ENCODE data around the gene LILRA6.

Gene LILRA6

DNA sequence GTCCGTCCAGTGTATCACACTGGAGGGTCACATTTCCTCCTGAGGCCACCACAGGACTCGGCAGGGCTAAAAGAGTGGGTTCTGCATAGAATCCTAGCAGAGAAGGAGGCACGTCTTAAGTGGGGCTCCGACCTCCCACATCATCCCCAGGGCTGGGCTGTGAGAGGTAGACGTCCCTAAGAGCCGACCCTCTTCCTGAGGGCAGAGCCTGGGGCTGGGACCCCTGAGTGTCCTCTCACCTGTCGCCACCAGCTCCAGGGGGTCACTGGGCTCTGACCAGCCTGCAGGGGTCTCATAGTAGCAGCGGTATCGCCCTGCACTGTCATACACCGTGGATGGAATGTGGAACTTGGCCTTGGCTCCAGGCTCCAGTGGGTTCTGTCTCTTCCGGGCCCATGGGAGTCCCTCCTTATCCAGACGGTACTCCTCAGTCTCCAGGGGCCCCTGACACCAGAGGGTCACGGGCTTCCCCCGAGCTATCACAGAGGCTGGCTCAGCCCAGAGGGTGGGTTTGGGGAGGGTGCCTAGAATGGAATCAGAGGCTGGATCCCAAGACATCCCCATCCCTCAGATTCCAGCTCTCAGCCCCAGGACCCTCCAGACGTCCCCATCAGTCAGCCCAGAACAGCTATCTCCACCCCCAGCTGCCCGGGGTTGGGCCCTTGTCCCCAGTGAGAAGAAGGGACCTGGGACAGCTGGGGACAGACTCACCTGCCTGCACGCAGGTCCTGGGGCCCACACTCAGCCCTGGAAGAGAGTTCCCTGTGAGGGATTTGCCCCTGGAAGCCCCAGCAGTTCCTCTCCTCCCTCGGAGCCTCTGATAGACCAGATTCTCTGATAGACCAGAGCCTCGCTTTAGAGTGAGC lies 13.9 kb upstream of the LILRA6 start:
- Histone ChIP-seq H3K9me3 (ENCODE audit: control insufficient read depth, low read length) (no peaks in the 10 kb centered on the region), H3K27me3 (ENCODE audit: control insufficient read depth, insufficient read depth, low read length) (no peaks in the 10 kb centered on the region), H3K27ac (no peak overlapping the region), H3K36me3 (ENCODE audit: control insufficient read depth, insufficient read depth, low read length) (no peaks in the 10 kb centered on the region), H3K9ac (no peak overlapping the region), H3K4me3 (ENCODE audit: low read depth, low read length) (no peak overlapping the region), H2AFZ (no peak overlapping the region), H3K4me2 (ENCODE audit: low read length) (no peak overlapping the region), H3K4me1 (no peaks in the 10 kb centered on the region), H3K79me2 (no peaks in the 10 kb centered on the region)
- TF ChIP-seq, protein P1, sequence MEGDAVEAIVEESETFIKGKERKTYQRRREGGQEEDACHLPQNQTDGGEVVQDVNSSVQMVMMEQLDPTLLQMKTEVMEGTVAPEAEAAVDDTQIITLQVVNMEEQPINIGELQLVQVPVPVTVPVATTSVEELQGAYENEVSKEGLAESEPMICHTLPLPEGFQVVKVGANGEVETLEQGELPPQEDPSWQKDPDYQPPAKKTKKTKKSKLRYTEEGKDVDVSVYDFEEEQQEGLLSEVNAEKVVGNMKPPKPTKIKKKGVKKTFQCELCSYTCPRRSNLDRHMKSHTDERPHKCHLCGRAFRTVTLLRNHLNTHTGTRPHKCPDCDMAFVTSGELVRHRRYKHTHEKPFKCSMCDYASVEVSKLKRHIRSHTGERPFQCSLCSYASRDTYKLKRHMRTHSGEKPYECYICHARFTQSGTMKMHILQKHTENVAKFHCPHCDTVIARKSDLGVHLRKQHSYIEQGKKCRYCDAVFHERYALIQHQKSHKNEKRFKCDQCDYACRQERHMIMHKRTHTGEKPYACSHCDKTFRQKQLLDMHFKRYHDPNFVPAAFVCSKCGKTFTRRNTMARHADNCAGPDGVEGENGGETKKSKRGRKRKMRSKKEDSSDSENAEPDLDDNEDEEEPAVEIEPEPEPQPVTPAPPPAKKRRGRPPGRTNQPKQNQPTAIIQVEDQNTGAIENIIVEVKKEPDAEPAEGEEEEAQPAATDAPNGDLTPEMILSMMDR (IDR thresholded peaks at IDR 0.05), result no peak

DNA sequence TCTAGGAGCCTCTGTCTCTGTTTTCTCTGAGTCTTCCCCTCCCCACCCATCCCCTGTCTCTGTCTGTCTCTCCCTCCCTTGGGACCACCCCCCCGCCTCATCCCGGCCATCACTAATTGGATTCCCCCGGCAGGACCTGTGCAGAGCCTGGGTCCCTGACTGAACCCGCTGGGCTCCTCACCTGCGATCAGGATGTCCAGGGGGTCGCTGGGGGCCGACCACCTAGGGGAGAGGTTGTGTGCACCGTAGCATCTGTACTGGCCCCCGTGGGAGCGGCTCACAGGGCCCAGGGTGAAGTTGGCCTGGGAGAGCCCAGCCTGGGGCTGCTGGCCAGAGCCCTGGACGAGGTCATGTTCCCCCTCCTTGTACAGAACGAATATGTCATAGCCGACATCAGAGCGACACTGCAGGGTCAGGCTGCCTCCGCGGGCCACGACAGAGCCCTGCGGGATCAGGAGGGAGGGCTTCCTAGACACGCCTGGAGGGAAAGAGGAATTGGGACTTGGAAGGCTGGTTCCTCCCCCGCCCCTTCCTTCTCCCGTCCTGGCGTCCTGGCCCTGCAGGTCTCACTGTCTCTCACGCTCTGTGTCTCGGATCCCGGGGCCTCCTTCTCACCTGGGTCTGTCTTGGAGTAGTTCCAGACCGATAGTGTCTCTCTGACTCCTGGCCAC lies 12.7 kb upstream of the LILRA6 start:
- Histone ChIP-seq H3K79me2 (no peaks in the 10 kb centered on the region), H3K27ac (no peak overlapping the region), H3K36me3 (ENCODE audit: control insufficient read depth, insufficient read depth, low read length) (no peaks in the 10 kb centered on the region), H3K27me3 (ENCODE audit: control insufficient read depth, insufficient read depth, low read length) (no peaks in the 10 kb centered on the region), H3K4me3 (ENCODE audit: low read depth, low read length) (no peak overlapping the region), H3K4me1 (no peaks in the 10 kb centered on the region), H2AFZ (no peak overlapping the region), H3K4me2 (ENCODE audit: low read length) (no peak overlapping the region), H3K9ac (no peak overlapping the region), H3K9me3 (ENCODE audit: control insufficient read depth, low read length) (no peaks in the 10 kb centered on the region)
- TF ChIP-seq, protein P1 (IDR thresholded peaks at IDR 0.05), result no peak

DNA sequence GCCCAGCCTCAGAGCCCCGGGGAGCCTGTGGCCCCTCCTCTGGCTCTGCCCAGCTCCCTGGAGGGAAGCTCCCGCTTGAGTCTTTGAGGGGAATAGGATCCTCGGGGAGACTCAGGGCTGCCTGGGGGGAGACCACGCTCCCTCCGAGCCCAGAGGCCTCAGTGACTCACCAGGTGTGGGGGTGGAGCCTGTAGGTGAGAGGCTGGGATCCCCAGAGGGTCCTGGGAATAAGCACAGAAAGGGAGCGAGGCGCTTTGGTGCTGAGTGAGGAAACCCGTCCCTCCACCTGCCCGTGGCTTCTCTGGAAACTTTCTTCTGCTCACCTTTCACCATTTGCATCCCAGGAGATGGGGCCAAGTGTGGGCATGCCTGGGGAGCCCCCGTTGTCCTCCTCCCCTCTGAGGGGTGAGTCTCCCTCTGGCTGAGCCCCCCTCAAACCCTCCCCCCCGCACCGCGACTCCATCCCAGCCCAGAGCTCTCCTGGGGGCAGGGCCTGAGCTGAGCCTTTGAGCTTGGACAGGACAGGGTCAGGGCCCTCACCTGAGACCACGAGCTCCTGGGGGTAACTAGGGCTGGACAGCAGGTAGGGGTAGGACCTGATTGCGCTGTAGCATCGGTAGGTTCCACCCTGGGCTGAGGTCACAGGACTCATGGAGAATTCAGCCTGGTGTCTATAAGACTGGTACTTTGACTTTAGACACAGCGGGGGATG lies 11.8 kb upstream of the LILRA6 start:
- no peaks in the 10 kb centered on the region for H3K4me1 ChIP-seq
- no peak overlapping the region for H2AFZ ChIP-seq
- H3K27me3 ChIP-seq (ENCODE audit: control insufficient read depth, insufficient read depth, low read length), result no peaks in the 10 kb centered on the region

DNA sequence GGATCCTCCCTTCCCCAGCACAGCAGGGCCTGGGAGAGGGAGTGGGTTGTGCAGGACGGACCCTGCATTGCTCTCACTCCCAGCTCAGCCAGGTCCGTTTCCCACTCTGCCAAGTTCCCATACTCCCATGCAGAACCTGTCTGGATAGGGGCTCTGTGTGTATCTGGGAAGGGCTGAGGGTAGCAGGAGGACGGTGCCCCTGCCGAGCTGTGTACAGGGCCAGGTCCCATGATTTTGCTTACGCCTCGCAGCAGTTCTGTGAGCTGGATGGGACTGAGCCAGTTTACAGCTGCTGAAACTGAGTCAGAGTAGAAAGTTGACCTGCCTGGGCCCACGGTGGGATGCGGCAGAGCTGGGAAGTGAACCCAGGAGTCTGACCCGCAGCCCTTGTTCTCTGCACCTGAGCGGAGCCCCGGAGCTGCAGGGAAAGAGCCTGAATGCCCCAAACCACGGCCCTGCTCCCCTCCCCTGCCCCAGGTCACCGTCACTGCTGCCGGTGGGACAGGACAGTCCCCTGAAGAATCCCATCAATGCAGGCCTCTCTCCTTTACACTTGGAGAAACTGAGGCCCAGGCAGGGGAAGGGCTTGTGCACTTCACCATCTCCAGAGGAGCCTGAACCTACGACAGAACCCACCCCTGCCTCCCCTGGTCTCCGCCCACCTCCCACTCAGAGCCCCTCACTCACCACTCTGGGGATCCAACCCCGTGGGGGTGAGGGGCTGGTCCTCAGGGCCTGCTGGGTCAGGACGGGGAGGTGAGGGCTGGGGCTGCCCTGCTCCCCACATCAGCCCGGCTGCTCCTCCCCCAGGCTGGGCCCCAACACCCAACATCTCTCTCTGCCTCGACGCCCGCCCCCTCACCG lies 11.0 kb upstream of the LILRA6 start:
- no peak overlapping the region for H3K4me2 ChIP-seq (ENCODE audit: low read length)
- H3K4me3 ChIP-seq (ENCODE audit: low read depth, low read length), result no peak overlapping the region
- no peaks in the 10 kb centered on the region for H3K4me1 ChIP-seq
- H3K36me3 ChIP-seq (ENCODE audit: control insufficient read depth, insufficient read depth, low read length), result no peaks in the 10 kb centered on the region
- TF ChIP-seq, protein P1 (IDR thresholded peaks at IDR 0.05), result no peak
- no peaks in the 10 kb centered on the region for H3K79me2 ChIP-seq
- H3K9ac ChIP-seq, result no peak overlapping the region
- no peak overlapping the region for H2AFZ ChIP-seq
- H3K27me3 ChIP-seq (ENCODE audit: control insufficient read depth, insufficient read depth, low read length), result no peaks in the 10 kb centered on the region
- no peaks in the 10 kb centered on the region for H3K9me3 ChIP-seq (ENCODE audit: control insufficient read depth, low read length)
- H3K27ac ChIP-seq, result no peak overlapping the region

More for the DNA sequence above, 11.8 kb upstream of the LILRA6 start:
- Histone ChIP-seq H3K9me3 (ENCODE audit: control insufficient read depth, low read length) (no peaks in the 10 kb centered on the region), H3K79me2 (no peaks in the 10 kb centered on the region), H3K4me2 (ENCODE audit: low read length) (no peak overlapping the region), H3K9ac (no peak overlapping the region), H3K4me3 (ENCODE audit: low read depth, low read length) (no peak overlapping the region), H3K36me3 (ENCODE audit: control insufficient read depth, insufficient read depth, low read length) (no peaks in the 10 kb centered on the region), H3K27ac (no peak overlapping the region)
- TF ChIP-seq, protein P1 (IDR thresholded peaks at IDR 0.05), result no peak

Data from parathyroid adenoma (tissue), 2 donors.